A673 (cell line): ENCODE data around the gene SLC9A8. TPM values are rescaled to one million over a fixed set of nuclear protein-coding genes. Genes with fewer than 3 reads are reported as not detected.

Experiments
- BruUV-seq: library from RNA; stranded (reverse); fragments of 400-500 nt; replicated peaks from 2 replicates; lab custom pipeline; 2021; lab: Mats Ljungman, UMichigan
- CTCF ChIA-PET: fragments of 300-600 bp; sonication (Branson Sonifier 250); formaldehyde crosslinking; loops from one replicate; lab custom pipeline; 2022; ENCODE audit warnings: antibody characterized with exemption; lab: Charles Lee
- POLR2A ChIA-PET: fragments of 300-600 bp; sonication (Branson Sonifier 250); formaldehyde crosslinking; loops from one replicate; lab custom pipeline; 2022; ENCODE audit warnings: antibody characterized with exemption; ENCODE audit not compliant: low non-redundant PET; lab: Charles Lee
- DNase-seq: peaks from one replicate; pipeline ENCODE4 v3.0.0-alpha.2; 2015; ENCODE audit warnings: low spot score
- H3K27ac ChIP-seq: fragments of 200-600 bp; sonication (generic); 2 replicates; pipeline ENCODE4 v1.5.1; 2016; ENCODE audit warnings: mixed run types, low read depth, mild to moderate bottlenecking, mixed read lengths, antibody characterized with exemption, low read length; ENCODE audit not compliant: poor library complexity, severe bottlenecking
- H3K27me3 ChIP-seq: fragments of 200-600 bp; sonication (generic); replicated peaks from 2 replicates; pipeline ENCODE4 v1.6.1; 2017; ENCODE audit warnings: mixed run types, low read depth, mild to moderate bottlenecking, mixed read lengths, antibody characterized with exemption, low read length; ENCODE audit not compliant: insufficient read depth, poor library complexity
- H3K36me3 ChIP-seq: fragments of 200-600 bp; sonication (generic); 2 replicates; pipeline ENCODE4 v1.6.1; 2016; ENCODE audit warnings: mixed run types, mild to moderate bottlenecking, mixed read lengths, antibody characterized with exemption, low read length; ENCODE audit not compliant: insufficient read depth, poor library complexity, severe bottlenecking
- H3K4me1 ChIP-seq: fragments of 200-600 bp; sonication (generic); 2 replicates; pipeline ENCODE4 v1.6.1; 2017; ENCODE audit warnings: mixed run types, mild to moderate bottlenecking, mixed read lengths, antibody characterized with exemption, low read length; ENCODE audit not compliant: insufficient read depth, poor library complexity, severe bottlenecking
- H3K4me3 ChIP-seq: fragments of 200-600 bp; sonication (generic); 2 replicates; pipeline ENCODE4 v1.5.1; 2016; ENCODE audit warnings: low read depth, mixed run types, mild to moderate bottlenecking, mixed read lengths, low read length; ENCODE audit not compliant: poor library complexity, severe bottlenecking
- H3K9me3 ChIP-seq: fragments of 200-600 bp; sonication (generic); 2 replicates; pipeline ENCODE4 v1.6.1; 2016; ENCODE audit warnings: mixed run types, low read depth, mild to moderate bottlenecking, mixed read lengths, antibody characterized with exemption, low read length; ENCODE audit not compliant: poor library complexity, severe bottlenecking
- CTCF ChIP-seq: fragments of 300-800, 200-600 bp; sonication (generic); conservative IDR thresholded peaks from 2 replicates; pipeline ENCODE4 v1.5.1; 2017; ENCODE audit warnings: low read depth, mild to moderate bottlenecking, antibody characterized with exemption, low read length, moderate library complexity, mixed read lengths
- EZH2 ChIP-seq: fragments of 200-600 bp; sonication (generic); IDR thresholded peaks from 2 replicates; pipeline ENCODE4 v1.6.1; 2017; ENCODE audit warnings: borderline replicate concordance, low read depth, mild to moderate bottlenecking, mixed read lengths, antibody characterized with exemption, low read length; ENCODE audit not compliant: poor library complexity, severe bottlenecking
- intact Hi-C: fragments of 100-400 bp; cut with micrococcal nuclease; formaldehyde crosslinking; loops from one replicate; pipeline ENCODE4 v1.10.0; 2022; ENCODE audit not compliant: unreplicated experiment
- total RNA-seq: library from RNA; stranded (reverse); gene quantifications from 2 replicates; pipeline ENCODE4 v1.2.3, GENCODE V29; 2021

SLC9A8 gene
- total RNA-seq, 1 experiment from 2014 or later, result 9.8 TPM

- POLR2A ChIA-PET, result interaction anchor here (0.6 kb wide), 1 partner anchor 296 kb away, joined by 3 read pairs; no protein-coding TSS in a partner anchor
- CTCF ChIA-PET, result interaction anchor here (0.6 to 2.1 kb wide), 5 partner anchors 95 to 693 kb away, joined by 3 to 13 read pairs (median 3); no protein-coding TSS in a partner anchor
- BruUV-seq, result no TSS peak
- no peak for DNase-seq
- H3K9me3 ChIP-seq, result no peaks in the 10 kb centered on the region
- no peaks in the 10 kb centered on the region for H3K27me3 ChIP-seq
- no peaks in the 10 kb centered on the region for H3K4me1 ChIP-seq
- no peaks in the 10 kb centered on the region for H3K36me3 ChIP-seq
- no peak overlapping the region for H3K4me3 ChIP-seq
- TF ChIP-seq EZH2, result no peak
- no peak for TF ChIP-seq CTCF
- no peak overlapping the region for H3K27ac ChIP-seq
- intact Hi-C loops, result loop anchor here (5.0 kb wide), 1 partner anchor 344 kb away; no protein-coding TSS in a partner anchor
Observed at GRCh38 chr20:49886571-49887213, 74.1 kb downstream of the SLC9A8 start.

DNA sequence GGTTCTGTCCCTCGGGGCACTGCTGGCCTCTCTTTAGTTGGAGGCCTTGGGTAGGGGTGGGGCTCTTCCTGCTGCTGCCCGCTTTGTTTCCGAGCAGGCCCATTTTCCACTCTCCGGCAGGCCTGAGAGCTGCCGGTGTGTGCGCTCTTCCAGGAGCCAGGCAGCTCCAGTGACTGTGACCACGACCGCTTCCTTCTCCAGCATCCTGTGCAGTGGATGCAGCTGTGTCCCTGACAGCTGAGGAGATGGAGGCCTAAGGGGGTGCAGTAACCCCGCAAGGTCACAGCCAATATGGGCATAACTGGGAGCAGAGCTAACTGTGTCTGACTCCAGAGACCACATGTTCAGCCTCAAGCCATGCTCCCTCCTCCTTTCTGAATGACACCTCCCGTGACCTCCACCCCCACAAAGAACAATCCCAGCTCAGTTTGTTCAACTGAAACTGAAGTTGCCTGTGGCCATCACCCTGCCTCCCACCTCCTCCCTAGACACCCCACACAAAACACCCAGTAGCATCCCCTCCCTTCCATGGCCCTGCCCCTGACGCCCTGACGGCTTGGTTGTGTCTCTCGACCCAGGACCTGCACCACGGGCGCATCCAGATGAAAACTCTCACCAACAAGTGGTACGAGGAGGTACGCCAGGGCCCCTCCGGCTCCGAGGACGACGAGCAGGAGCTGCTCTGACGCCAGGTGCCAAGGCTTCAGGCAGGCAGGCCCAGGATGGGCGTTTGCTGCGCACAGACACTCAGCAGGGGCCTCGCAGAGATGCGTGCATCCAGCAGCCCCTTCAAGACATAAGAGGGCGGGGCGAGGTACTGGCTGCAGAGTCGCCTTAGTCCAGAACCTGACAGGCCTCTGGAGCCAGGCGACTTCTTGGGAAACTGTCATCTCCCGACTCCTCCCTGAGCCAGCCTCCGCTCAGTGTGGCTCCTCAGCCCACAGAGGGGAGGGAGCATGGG is 74.9 kb downstream of the SLC9A8 start:
- H3K4me3 ChIP-seq, result no peak overlapping the region
- POLR2A ChIA-PET, result interaction anchor here (0.6 kb wide), 1 partner anchor 297 kb away, joined by 3 read pairs; no protein-coding TSS in a partner anchor
- BruUV-seq, result no TSS peak
- H3K27ac ChIP-seq, result no peak overlapping the region
- intact Hi-C loops, result loop anchor here (2.0 to 5.0 kb wide), 2 partner anchors 277 to 345 kb away; no protein-coding TSS in a partner anchor
- H3K9me3 ChIP-seq, result no peaks in the 10 kb centered on the region
- TF ChIP-seq CTCF, result no peak
- TF ChIP-seq EZH2, result no peak
- no peaks in the 10 kb centered on the region for H3K4me1 ChIP-seq
- H3K36me3 ChIP-seq, result no peaks in the 10 kb centered on the region
- DNase-seq, result no peak
- H3K27me3 ChIP-seq, result no peaks in the 10 kb centered on the region
- CTCF ChIA-PET, result interaction anchor here (0.6 to 2.1 kb wide), 7 partner anchors 16 to 692 kb away, joined by 3 to 13 read pairs (median 4); no protein-coding TSS in a partner anchor
